Umbilical cord (tissue), 2 donors: ENCODE data around the gene STC2. TPM values are rescaled to one million over a fixed set of nuclear protein-coding genes. Genes with fewer than 3 reads are reported as not detected.

ENCODE experiments used
- DNase-seq: peaks from one replicate; pipeline ENCODE4 v3.0.0-alpha.2; 2015; ENCODE audit warnings: low spot score
- total RNA-seq: library from RNA; depleted of rRNA; stranded (reverse); fragments of >200 nt; gene quantifications from one replicate; pipeline ENCODE4 v1.2.3, GENCODE V29; 2014; ENCODE audit warnings: low replicate concordance; ENCODE audit not compliant: insufficient read depth

The STC2 gene
- total RNA-seq, 1 donor from 2014 or later: 34.2 TPM

- DNase-seq: no peak
These were observed 59.3 kb downstream of the STC2 start for GRCh38 chr5:173268750-173269432.

- no peak for DNase-seq
These were observed 62.8 kb downstream of the STC2 start for GRCh38 chr5:173265433-173265832.

Other genes with a start within 250 kb of the STC2 start
- 15.4 TPM for gene BNIP1, start 183.9 kb downstream of the STC2 start, total RNA-seq
- not detected for gene NKX2-5, start 93.2 kb downstream of the STC2 start, total RNA-seq